GM19372 (cell line): ENCODE data around the gene TGM3.
"Not testable (repeated sequence)": the region's sequence is repeated elsewhere in the genome, so short reads cannot be mapped to it uniquely, and the experiment has no call there.

Experiments
- ATAC-seq: cut with Tn5 transposase; IDR thresholded peaks from one replicate; pipeline ENCODE4 v1.9.1; 2021; ENCODE audit warnings: mild to moderate bottlenecking, low read depth, moderate library complexity; ENCODE audit not compliant: unreplicated experiment

The TGM3 gene, protein sequence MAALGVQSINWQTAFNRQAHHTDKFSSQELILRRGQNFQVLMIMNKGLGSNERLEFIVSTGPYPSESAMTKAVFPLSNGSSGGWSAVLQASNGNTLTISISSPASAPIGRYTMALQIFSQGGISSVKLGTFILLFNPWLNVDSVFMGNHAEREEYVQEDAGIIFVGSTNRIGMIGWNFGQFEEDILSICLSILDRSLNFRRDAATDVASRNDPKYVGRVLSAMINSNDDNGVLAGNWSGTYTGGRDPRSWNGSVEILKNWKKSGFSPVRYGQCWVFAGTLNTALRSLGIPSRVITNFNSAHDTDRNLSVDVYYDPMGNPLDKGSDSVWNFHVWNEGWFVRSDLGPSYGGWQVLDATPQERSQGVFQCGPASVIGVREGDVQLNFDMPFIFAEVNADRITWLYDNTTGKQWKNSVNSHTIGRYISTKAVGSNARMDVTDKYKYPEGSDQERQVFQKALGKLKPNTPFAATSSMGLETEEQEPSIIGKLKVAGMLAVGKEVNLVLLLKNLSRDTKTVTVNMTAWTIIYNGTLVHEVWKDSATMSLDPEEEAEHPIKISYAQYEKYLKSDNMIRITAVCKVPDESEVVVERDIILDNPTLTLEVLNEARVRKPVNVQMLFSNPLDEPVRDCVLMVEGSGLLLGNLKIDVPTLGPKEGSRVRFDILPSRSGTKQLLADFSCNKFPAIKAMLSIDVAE

GRCh38 chr20:2295886-2296515, at the start of gene TGM3:
TSS of gene TGM3 (plus strand) at chr20:2296001. CDS start at chr20:2296064, 63 bp downstream.
- ATAC-seq: no peak

GRCh38 chr20:2246069-2246491, 49.7 kb upstream of the TGM3 start:
- no peak for ATAC-seq

DNA sequence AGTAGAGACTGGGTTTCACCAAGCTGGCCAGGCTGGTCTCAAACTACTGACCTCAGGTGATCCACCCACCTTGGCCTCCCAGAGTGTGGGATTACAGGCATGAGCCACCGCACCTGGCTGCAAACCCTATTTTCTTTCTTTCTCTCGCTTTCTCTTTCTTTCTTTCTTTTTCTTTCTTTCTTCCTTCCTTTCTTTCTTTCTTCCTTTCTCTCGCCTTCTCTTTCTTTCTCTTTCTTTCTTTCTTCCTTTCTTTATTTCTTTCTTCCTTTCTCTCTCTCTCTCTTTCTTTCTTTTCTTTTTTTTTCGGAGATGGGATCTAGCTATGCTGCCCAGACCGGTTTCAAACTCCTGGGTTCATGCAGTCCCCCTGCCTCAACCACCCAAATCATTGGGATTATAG, 47.0 kb upstream of the TGM3 start:
- ATAC-seq: no peak

DNA sequence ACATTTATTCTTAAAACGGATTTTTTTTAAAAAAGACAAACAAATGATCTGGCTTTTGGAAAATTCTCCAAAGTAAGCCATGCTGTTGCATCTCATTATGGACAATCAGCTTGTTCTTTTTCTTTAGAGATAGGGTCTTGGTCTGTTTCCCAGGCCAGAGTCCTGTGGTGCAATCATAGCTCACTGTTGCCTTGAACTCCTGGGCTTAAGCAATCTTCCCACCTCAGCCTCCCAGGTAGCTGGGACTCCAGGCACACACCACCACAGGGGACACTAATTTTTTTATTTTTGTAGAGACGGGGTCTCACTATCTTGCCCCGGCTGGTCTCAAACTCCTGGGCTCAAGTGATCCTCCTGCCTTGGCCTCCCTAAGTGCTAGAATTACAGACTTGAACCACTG, 45.9 kb upstream of the TGM3 start:
- no peak for ATAC-seq

- no peak for ATAC-seq
Observed at GRCh38 chr20:2252419-2252997, 43.3 kb upstream of the TGM3 start.

GRCh38 chr20:2253256-2253655, 42.5 kb upstream of the TGM3 start:
- ATAC-seq: no peak

GRCh38 chr20:2254333-2254732, 41.5 kb upstream of the TGM3 start:
- ATAC-seq: no peak

DNA sequence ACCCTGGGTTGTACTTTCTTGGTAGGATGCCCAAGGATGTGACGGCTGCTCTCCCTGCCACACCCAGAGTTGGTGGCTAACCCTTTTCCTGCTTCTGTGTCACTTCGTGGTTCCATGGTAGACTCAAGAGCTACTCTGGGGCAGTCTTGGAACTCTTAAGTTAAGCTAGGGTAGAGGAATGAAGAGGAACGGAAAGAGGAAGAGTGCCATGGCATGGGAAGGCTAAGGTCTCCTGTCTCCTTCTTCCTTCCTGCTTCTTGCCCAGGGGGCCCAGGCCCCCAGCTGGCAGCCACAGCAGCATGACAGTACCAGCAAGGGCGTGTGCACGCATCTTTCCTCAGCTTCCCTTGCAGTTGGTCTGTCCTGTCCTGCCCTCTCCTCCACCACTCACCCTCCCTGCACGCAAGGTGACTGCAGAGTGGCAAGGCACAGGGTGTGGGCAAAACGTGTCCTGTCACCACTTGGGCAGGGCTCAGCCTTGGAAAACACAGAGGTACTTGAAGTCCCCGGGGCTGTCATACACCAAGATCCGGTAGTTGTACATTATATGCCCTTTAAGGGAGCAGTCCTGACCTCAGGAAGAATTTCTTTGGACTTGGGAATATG, 39.8 kb upstream of the TGM3 start:
- ATAC-seq: no peak

GRCh38 chr20:2259731-2260130, 36.1 kb upstream of the TGM3 start:
- no peak for ATAC-seq

DNA sequence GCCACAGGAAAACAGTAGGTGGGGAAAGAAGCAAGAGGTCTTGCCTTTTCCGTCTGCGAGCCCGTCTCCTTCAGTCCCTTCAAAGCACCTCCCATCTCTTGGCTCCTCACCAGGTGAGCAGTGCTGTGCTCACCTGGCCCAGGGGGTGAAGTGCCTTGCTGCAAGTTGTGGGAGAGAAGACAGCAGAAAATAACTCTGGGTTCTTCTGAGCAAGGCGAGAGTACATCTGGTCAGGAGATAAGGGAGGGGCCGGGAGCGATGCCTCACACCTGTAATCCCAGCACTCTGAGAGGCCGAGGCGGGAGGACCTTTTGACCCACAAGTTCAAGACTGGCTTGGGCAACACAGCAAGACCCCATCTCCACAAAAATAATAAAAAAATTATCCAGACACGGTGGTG, 35.6 kb upstream of the TGM3 start:
- ATAC-seq: no peak

DNA sequence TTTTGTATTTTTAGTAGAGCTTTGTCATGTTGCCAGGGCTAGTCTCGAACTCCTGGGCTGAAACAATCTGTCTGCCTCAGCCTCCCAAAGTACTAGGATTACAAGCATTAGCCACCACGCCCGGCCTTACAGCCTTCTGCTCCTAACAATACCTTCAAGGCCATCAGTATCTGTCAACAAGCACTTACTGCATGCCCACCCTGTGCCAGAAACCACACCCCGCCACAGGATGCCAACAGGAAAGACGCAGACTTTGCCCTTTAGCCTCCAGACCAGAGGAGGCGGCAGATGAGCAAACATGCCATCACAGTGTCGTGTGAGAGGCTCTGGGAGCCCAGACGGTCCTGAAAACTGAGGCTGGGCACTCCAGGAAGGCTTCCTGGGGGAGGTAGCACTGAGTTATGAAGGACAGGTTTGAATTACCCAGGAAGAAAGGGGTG, 34.7 kb upstream of the TGM3 start:
- ATAC-seq: no peak

GRCh38 chr20:2261629-2262028, 34.2 kb upstream of the TGM3 start:
- no peak for ATAC-seq

DNA sequence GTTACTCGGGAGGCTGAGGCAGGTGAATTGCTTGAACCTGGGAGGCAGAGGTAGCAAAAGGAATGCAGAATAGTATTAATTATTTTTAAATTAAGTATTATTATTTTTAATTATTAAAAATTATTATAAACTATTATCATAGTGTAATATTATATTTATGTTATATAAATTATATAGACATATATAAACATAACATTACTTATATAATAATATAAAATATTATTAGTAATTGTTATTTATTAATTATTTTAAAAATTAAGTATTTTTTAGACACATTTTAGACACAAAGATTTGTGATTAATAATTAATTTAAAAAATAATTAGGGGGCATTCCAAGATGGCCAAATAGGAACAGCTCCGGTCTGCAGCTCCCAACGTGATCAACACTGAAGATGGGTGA, 31.7 kb upstream of the TGM3 start:
- no peak for ATAC-seq

DNA sequence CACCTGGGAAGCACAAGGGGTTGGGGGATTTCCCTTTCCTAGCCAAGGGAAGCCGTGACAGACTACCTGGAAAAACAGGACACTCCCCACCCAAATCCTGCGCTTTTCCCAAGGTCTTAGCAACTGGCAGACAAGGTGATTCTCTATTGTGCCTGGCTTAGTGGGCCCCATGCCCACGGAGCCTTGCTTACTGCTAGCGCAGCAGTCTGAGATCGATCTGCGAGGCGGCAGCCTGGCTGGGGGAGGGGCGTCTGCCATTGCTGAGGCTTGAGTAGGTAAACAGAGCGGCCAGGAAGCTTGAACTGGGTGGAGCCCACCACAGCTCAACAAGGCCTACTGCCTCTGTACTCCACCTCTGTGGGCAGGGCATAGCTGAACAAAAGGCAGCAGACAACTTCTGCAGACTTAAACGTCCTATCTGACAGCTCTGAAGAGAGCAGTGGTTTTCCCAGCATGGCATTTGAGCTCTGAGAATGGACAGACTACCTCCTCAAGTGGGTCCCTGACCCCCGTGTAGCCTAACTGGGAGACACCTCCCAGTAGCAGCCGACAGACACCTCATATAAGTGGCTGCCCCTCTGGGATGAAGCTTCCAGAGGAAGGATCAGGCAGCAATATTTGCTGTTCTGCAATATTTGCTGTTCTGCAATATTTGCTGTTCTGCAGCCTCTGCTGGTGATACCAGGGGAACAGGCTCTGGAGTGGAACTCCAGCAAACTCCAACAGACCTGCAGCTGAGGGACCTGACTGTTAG, 31.0 kb upstream of the TGM3 start:
- ATAC-seq: not testable (repeated sequence)

- ATAC-seq: no peak
Observed at GRCh38 chr20:2273634-2274302, 22.0 kb upstream of the TGM3 start.

GRCh38 chr20:2276015-2276414, 19.8 kb upstream of the TGM3 start:
- no peak for ATAC-seq

GRCh38 chr20:2279253-2279779, 16.5 kb upstream of the TGM3 start:
- ATAC-seq: no peak

DNA sequence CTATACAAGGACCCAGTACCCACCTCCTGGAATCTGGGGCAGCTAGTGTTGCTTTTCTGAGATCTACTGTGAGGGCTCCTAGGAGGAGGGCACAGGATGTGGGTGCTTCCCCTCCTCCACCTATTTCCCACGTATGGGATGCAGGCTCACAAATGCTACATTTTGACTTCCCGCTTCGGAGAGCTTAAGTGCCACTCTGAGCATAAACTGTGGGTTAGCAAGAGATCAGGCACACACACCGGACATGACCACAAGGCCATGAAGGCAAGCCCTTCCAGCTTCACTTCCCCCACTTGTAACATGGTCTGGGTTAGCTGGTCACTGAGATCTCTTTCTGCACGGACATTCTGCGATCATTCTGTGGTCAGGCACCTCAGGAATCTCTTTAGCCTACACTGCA, 15.7 kb upstream of the TGM3 start:
- ATAC-seq: no peak

DNA sequence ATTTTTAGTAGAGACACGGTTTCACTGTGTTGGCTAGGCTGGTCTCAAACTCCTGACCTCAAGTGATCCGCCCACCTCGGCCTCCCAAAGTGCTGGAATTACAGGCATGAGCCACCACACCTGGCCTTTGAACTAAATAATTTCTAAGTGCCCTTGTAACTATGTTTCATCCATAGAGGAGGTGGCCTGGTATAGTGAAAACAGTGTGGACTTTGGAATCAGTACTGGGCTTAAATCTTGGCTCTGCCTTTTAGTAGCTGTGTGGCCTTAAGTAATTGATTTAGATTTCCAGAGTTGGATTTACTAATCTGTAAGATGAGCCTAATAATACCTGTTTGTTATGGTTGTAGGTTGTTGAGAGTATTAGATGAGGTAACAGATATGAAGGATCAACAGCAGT, 14.2 kb upstream of the TGM3 start:
- ATAC-seq: no peak
